CD1c-positive myeloid dendritic cell (primary cell): ENCODE data around the gene ASTN1.
"Not testable (repeated sequence)": the region's sequence is repeated elsewhere in the genome, so short reads cannot be mapped to it uniquely, and the experiment has no call there.

Experiments used
- DNase-seq: peaks from one replicate; pipeline ENCODE4 v3.0.0-alpha.2; 2016; ENCODE audit errors: extremely low spot score

The ASTN1 gene

DNA sequence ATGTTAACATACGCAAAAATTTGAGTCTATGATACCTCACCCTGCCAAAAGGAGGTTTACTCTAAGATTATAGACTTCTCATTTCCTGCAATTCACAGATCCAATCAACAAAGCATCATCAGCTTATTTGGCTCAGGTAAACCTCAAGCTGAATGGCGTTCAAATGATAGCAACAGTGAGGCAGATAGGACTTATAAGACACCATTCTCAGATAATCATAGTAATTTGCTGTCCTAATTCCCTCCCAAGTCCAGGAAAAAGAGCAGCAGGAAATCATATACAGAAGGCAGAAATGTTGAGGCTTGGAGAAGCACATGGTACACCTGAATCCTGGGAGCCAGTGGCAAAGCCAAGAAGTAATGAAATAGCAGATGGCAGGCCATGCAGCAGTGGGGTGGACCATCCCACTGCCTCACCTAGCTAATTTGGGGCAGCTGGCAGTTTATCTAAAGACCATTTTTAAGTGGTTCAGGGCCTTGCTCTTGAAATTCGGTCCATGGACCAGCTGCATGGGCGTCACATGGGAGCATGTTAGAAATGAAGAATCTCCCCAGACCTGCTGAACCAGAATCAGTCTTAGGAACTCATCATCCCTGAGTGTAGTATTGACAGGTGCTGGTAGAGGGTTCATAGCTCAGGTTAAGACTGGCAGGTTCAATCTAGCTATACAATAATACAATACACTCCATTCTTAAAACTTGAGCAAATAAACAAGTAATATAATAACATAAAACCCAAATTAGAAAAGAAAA is 57.7 kb downstream of the ASTN1 start:
- no peak for DNase-seq

DNA sequence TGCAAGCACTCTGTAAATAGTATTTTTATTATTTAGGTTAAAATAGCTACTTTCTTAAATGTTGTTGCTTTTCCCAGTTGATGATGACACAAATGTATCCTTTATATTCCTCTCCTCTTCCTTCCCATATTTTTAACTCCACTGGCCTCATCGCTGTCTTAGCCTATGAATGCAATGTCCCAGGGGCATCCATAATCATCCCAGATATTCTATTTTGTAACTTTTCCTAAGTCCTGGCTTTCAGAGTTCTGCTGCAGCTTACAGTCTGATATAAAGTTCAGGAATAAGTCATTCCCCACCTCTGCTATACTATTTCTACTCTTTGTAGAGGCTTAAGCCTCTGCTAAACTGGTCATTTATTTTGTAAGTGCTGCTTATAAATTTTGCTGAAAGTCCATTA is 58.3 kb downstream of the ASTN1 start:
- DNase-seq, result no peak

DNA sequence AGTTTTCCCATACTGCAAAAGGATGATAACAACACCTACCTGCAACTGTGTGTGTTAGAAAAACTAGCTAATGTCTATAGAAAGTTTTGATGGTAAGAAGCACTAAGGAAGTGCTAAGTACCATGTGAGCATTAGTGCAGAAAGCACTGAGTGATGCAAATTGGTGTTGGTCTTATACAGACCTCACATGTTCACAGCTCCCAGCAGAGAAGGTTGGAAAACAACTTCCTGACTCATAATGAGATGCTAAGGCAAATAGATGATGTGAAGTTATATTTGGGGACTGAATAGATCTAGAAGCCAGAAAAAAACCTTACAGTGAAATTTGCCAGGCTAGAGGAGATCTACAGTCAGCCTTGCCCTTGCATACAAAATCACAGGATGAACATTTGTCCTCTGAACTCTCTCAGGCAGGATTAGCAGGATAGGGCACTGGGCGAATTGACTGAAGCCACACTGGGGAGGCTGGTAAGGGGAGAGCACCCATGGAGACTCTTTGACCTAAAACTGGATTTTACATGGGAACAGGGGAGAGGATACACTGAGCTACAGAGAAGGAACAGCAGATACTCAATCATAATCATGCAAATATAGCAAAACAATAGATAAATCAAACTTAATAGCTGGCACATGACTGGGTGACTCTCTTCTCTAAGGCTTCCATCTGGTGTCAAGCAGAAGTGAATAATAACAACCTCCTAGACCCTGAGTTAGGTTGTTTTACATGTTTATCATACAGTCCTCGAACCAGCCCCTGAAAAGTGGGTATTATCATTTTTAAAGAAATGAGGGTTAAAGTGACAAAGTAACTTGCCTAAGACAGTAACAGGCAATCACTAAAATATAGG is 61.3 kb downstream of the ASTN1 start:
- no peak for DNase-seq

DNA sequence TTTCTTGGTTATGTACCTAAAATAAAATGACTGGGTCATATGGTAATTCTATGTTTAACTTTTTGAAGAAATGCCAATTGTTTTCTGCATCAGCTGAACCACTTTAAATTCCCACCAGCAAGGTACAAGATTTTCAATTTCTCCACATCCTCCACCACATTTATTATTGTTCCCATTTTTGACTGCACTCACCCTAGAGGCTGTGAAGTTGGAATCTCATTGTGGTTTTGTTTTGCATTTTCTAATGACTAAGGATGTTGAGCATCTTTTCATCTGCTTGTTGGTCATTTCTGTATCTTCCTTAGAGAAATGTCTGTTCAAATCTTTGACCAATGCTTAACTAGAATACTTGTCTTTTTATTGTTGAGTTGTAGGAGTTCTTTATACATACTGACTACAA is 72.5 kb downstream of the ASTN1 start:
- no peak for DNase-seq

DNA sequence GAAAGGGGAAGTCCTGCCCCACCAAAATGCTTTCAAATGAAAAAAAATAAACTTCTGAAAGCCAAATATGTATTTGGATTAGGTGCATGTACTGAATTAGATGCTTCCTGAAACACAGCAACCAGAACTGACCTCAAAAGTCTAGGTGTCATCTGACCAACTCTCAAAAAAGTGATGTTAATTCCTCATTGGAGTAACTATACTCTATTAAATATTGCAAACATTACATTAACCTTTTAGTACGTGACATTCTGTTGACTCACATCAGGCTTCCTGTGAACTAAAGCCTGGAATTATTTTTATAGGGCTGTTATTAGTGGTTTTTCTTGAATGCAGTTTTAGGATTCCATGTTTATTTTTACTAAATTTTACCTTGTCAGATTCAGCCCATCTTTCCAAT is 73.5 kb downstream of the ASTN1 start:
- no peak for DNase-seq

DNA sequence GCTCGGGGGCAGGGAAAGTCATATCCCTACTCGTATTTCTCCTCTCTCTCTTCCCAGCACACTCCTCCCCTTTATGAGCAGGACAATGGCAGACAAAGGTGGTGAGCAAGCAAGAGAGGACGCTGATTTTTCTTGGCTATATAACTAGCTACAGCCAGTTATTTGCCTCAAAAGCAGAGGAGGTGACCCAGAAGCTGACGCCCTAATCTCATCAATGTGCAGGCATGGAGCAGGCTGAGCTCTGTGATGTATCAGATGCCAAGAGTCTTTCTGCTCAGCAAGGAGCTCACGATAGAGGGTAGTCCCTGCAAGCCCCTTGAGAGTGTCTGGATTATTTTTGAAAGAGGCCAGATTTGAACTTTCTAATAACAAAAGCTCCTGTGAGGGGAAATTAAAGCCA is 75.5 kb downstream of the ASTN1 start:
- DNase-seq, result no peak

DNA sequence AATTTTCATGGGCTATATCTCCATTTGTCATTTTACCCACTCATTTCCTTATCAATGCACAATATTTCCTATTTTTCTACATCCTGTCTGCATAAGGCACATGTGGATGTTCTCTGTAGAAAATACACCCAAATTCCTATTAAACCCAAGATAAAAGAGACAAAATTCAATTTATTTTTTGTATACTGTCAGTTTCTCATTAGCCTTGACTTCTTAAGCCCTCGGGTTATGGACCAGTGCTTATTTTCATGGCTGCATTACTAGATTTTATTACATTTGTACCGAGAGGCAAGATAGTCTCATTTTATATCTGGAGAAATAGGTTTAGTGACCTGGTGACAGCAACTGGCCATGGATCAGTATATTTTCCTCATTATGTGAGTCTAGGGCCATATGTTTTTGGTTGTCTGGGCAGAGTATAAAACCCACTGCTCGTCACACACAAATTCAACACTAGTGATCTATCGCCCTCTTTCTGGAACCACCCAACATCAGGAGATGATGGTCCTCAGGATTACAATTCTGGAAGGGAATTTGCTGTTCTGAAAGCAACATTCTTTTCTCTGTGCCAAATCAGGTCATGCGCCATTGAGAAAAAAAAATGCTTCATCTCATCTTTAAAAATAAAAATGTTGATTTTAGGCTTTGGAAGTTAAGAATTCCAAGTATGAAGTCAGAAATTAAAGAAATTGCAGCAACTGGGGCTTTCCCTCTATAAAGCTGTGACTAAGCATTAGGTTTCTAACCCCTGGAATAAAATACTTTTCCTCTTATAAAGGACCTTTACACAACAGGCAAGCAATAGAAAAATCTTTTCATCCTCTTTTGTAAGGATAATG is 81.4 kb downstream of the ASTN1 start:
- no peak for DNase-seq

DNA sequence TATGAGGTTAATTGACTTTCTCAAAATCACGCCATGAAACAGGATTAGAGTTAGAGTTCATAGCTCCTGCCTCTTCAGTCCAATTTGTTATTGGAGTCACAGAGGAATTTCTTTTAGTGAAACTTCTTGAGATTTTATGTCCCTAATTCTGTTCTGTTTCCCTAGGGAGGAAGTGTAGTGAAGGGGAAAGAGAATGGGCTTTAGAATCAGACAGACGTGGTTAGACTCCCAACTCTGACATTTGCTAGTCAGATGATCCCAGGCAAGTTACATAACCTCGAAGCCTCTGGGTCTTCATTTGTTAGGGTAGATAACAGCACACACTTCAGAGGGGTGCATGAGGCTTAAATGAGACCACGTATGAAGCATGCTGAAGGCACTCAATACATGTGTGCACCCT is 83.9 kb downstream of the ASTN1 start:
- no peak for DNase-seq

DNA sequence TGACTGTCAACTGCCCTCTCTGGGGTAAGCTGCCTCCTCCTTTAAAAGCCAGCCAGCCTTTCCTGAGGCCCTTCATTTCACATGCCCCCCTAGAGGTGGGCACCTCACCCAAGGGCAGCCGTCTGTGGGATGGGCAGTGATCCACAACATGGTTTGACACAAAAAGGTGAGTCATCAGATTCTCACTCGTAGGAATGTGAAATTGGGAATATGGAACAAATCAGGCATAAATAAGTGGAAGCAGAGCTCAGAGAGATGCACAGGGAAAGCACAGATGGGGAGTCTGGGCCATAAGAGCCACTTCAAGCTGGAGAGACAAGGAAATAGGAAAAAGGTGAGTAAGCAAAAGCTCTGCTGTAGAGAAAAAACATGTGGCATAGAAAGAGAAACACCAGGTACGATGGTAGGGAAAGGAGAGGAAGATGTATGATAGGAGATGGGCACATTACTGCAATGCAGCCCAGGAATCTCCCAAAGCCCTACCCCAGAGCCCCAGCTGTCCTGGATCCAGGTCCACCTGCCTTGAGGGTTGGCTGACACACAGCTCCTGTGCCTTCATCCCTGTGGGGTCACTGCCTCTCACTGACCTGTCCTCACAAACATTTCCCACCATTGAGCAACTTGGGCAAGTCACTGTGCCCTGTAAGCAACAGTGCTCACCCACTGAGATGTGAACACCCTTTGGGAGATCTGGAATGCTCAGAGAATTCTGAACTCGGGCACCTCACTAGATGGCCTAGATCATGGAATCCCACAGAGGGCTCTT is 86.6 kb downstream of the ASTN1 start:
- no peak for DNase-seq

DNA sequence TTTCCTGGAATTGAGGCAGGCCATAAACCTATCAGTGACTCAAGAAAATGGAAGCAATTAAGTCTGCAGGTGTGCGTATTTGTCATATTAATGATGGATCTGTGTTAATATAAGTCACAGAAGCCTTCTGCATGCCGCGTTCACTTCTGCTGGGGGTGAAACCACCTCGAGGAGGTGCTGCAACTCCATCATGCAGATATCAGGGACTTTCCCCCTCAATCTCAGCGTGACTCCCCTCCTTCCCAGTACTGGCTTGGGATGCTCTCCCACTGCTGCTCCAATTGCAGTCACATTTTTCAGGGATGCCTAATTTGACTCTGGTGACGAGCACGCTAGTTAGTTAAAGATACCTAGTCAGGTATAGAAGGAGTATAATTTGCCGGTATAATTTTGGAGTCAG is 87.5 kb downstream of the ASTN1 start:
- no peak for DNase-seq

DNA sequence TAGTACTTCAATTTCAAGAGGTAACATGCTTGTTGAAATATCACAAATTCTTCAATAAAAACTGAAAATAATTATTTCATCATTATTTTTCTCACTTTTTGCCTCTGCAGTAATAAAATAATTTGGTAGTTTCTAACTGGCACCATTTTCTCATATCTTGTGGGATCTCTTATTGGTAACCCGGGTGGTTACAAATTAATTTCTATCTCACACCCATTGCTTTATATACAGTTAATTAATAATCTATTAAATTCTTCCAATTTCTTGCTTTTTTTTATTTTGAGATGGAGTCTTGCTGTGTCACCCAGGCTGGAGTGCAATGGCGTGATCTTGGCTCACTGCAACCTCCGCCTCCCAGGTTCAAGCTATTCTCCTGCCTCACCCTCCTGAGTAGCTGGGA is 89.7 kb downstream of the ASTN1 start:
- DNase-seq, result not testable (repeated sequence)

DNA sequence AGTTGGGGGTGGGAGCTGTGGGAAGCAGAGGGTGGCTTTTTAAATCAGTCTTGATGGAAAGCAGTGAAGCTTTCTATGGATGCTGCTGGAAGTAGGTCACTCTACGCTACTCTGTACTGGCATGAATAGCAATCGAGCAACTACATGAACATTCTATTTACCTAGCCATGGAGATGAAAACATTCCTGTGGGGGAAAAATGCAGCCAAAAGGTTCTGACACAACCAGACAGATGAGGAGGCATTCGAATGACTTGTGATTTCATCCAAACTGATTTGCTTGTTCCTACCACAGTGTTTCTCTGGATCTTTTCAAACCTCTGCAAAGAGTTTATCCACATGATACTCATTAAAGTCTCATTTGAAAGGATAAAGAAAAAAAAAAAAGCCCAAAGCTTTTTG is 95.0 kb downstream of the ASTN1 start:
- DNase-seq, result no peak

DNA sequence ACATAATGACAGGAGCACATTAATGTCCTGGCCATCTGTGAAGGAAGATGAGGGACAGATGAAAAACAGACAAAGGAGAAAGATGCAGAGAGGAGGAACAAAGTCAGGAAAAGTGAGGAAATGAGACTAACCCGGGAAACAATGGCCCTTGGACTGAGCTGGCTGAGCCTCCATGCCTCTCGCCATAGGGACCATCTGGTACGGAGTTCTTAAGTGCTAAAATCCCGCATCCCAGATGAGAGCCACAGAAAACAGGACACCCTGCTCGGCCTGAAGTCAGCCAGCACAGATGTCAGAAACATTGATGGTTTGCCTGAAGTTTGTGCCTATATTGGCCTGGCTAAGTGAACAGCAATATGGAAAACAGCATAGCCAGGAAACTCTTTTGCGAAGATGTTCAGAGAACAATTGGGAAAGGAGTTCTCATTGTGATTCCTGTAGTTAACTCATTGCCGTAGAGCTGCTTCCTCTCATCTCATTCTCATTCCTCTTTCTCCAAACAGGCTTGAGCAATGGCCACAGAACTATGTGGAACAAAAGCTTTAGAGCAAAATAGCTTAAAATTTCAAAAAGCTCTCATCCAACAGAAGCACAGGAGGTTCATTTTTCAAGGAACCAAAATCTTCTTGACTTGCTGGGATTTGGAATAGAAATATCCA is 96.6 kb downstream of the ASTN1 start:
- DNase-seq, result no peak

DNA sequence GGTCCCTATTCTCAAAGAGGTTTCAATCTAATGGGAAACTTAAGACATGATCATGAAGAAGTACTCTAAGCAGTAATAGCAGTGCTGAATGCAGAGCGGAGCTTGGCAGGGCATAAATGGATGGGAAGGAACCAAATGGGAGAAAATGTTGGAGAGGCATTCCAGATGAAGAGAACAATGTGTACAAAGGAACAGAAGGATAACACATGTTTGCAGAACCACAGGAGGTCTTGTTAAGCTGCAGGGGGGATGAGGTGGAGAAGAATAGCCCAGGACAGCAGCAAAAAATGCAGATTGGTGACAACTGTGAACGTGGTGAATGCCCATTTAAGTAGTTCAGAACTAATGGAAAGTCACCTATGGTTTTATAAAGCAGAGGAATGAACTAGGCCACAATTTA is 99.1 kb downstream of the ASTN1 start:
- no peak for DNase-seq

DNA sequence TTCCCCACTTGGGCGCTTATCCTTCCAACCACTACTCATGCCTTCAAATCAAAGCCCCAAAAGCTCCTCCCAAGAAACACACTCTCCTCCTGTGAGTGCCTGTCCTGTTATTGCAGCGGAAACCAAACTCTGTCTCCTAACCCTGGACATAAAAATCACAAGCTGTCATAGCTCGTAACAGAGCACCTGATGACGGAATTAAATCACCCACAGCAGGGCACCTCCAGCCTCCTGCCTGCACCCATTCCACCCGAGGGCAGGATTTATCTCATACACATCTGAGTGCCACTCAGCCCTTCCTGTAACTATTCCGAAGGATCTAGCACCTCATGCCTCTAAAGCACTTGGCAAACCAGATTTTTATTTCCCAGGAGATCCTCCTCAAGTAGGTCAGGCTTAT is 100.9 kb downstream of the ASTN1 start:
- DNase-seq, result no peak

DNA sequence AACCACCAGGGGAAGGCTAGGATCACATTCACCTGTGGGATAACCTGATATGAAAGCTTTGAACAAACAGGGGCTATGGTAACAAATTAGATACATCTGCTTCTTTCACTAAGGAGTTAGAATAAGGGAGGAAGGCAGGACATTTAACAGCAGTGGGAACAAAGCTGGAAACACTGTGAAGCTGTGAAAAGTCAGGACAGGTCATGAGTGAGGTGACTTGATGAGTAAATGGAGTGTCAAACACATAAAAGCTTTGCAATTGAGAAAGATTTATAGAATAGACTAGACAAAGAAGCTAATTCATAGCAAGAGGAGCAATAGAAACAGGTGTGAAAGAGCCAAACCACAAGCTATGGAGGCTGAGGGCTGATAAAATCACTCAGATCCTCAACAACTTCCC is 110.0 kb downstream of the ASTN1 start:
- no peak for DNase-seq

DNA sequence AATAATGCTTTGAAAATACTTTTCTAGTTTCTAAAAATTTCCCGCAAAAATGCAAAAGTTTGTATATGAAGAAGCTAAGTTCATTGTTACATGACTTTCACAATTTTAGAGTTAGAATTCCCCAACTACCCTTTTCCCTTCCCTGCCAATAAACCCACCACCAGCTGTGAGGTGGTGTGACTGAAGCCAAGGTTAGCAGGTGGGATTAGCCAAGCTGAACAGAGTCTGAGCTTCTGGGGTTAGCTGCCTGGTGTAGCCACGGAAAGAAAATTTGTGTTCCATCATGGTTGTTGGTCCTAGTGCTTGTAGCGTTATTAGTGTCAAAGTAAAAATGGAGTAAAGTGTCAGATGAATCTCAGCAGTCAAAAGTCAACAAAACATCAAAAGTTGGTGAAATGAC is 110.9 kb downstream of the ASTN1 start:
- no peak for DNase-seq

DNA sequence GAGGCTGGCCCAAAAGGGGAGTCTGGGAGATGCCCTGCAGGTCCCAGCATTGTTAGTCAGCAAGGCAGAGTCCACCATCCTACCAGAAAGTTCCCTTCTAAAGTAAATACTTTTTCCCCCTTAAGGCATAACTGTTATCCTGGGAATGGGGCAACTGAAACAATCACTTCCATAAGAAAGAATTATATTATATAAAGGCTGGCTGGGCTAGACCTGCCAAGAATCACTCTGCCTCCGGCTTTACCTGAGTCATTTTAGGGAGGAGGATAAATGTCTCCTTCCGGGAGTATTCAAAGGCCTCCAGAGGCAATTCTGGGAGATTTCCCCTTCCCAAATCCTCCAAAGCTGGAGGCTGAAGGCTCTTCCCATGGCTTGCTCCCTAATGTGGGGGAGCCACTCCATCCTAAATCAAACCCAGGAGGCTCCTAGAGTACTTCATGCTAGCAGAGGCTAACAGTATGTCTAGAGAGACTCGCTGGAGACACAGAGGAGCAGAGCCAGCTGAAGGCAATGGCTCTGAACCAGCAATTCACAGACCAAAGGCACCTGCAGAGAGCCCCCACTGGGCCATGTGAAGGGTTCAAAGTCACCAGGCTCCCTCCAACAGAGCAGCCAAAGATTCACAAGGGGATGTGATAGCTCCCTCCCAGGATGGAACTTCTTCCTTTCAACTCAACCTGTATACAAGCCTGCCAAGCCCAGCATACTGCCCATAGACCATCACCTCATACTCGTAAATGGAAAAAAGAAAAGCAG is 116.0 kb downstream of the ASTN1 start:
- DNase-seq, result no peak

DNA sequence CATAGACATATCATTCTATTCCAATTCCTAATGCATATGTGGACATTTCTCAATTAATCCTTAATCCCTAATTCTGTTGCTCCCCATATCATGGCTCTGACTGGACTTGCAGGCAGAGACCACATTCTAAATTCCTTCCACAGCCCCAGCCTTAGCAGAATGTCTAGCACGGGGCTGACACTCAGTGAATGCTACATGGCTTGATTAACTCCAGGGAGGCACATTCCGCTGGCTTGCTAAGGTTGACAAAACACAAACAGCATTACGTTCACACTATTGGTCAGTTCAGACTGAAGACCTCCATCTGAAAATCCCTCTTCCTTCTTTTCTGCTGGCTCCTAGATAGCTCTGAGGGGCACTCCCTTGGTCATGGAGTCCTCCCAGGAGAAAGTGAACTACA is 119.4 kb downstream of the ASTN1 start:
- DNase-seq, result no peak

DNA sequence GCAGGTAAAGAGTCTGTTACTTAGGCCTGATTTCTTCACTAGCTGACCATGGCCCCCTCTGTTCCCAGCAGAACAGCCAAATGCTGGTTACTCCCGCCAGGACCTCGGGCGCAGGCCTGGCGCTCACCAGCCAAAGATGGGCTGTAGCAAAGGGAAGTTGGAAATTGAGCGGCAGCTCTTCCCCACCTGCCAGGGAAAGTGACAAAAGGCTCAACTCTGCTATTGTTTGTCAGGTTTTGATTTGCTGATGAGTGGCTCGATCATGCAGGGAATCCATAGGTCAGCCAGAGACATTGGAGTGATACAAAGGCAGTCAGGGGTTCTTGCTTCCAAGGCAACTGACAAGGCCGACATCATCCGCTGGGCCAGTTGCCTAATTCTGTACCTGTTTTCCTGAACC is 120.1 kb downstream of the ASTN1 start:
- no peak for DNase-seq
